Keratinocyte (primary cell): ENCODE measurements around the gene MRPS33. TPM values are rescaled to one million over a fixed set of nuclear protein-coding genes. Genes with fewer than 3 reads are reported as not detected.

Experiments used
- DNase-seq: peaks from one replicate; pipeline ENCODE4 v3.0.0-alpha.2; 2011; ENCODE audit warnings: low read depth, missing footprints, low spot score
- FAIRE-seq: peaks from 2 replicates; lab custom pipeline; 2011; peaks lifted over from hg19 to GRCh38; lab: Jason Lieb, UNC
- H2AFZ ChIP-seq: 2 replicates; pipeline ENCODE4 v1.6.0; 2012; ENCODE audit warnings: low read length, control low read depth, inconsistent platforms; ENCODE audit not compliant: control insufficient read depth
- H3K27ac ChIP-seq: 2 replicates; pipeline ENCODE4 v1.5.1; 2011; ENCODE audit warnings: low read length; ENCODE audit not compliant: control insufficient read depth, insufficient read depth
- H3K27me3 ChIP-seq: 3 replicates; pipeline ENCODE4 v1.6.0; 2011; ENCODE audit warnings: low read length; ENCODE audit not compliant: control insufficient read depth, insufficient read depth; ENCODE audit errors: extremely low read depth
- H3K36me3 ChIP-seq, 2 experiments: 2 replicates in 1 of 2; 3 replicates in 1 of 2; pipeline ENCODE4 v1.5.1; 2011; ENCODE audit warnings: low read length in 2 of 2, mild to moderate bottlenecking in 1 of 2; ENCODE audit not compliant: control insufficient read depth in 2 of 2, insufficient read depth in 2 of 2; ENCODE audit errors: extremely low read depth in 1 of 2
- H3K4me1 ChIP-seq: 3 replicates; pipeline ENCODE4 v1.5.1; 2011; ENCODE audit warnings: low read length; ENCODE audit not compliant: control insufficient read depth, insufficient read depth; ENCODE audit errors: extremely low read depth
- H3K4me2 ChIP-seq: 3 replicates; pipeline ENCODE4 v1.6.0; 2011; ENCODE audit warnings: low read depth, low read length; ENCODE audit not compliant: control insufficient read depth, insufficient read depth; ENCODE audit errors: extremely low read depth
- H3K4me3 ChIP-seq, 3 experiments: fragments of 200-600 bp in 1 of 3; sonication (generic) in 1 of 3; 2 replicates in 2 of 3; 3 replicates in 1 of 3; pipeline ENCODE4 v1.5.1; 2011 to 2016; ENCODE audit warnings: low read length in 3 of 3, mild to moderate bottlenecking in 3 of 3, control low read depth in 2 of 3, inconsistent platforms in 1 of 3, low read depth in 1 of 3, mixed read lengths in 1 of 3, mixed run types in 1 of 3, moderate library complexity in 1 of 3; ENCODE audit not compliant: control insufficient read depth in 2 of 3, insufficient read depth in 2 of 3; ENCODE audit errors: extremely low read depth in 1 of 3
- H3K79me2 ChIP-seq: 2 replicates; pipeline ENCODE4 v1.6.0; 2012; ENCODE audit warnings: low read length; ENCODE audit not compliant: control insufficient read depth, insufficient read depth
- H3K9ac ChIP-seq: 3 replicates; pipeline ENCODE4 v1.6.0; 2011; ENCODE audit warnings: low read length; ENCODE audit not compliant: control insufficient read depth, insufficient read depth; ENCODE audit errors: extremely low read depth
- H3K9me1 ChIP-seq: 3 replicates; pipeline ENCODE4 v1.6.0; 2011; ENCODE audit warnings: low read length; ENCODE audit not compliant: control insufficient read depth, insufficient read depth; ENCODE audit errors: extremely low read depth
- H3K9me3 ChIP-seq: 2 replicates; pipeline ENCODE4 v1.5.1; 2012; ENCODE audit warnings: low read depth, low read length; ENCODE audit not compliant: control insufficient read depth
- H4K20me1 ChIP-seq: 3 replicates; pipeline ENCODE4 v1.6.0; 2011; ENCODE audit warnings: low read length; ENCODE audit not compliant: control insufficient read depth, insufficient read depth; ENCODE audit errors: extremely low read depth
- EZH2 ChIP-seq: IDR thresholded peaks from one replicate; pipeline ENCODE4 v1.6.1; 2012; ENCODE audit warnings: inconsistent platforms, mild to moderate bottlenecking, low read length, moderate library complexity
- dilution Hi-C: fragments of 300-500 bp; cut with MboI; formaldehyde crosslinking; loops from one replicate; pipeline ENCODE4 v1.7.0; 2020; ENCODE audit warnings: low sequenced_read_pairs; ENCODE audit not compliant: extremely low pct_ligation_motif_present
- polyA plus RNA-seq, 5 experiments: library from polyadenylated mRNA; depleted of rRNA in 3 of 5; stranded (reverse) in 3 of 5; stranded (forward) in 1 of 5; unstranded in 1 of 5; fragments of >200 nt; gene quantifications; 1 replicate in 1 of 5; 2 replicates in 3 of 5; 3 replicates in 1 of 5; pipeline versions ENCODE4 v1.2.1 to v1.2.3, GENCODE V29; 2011 to 2012; ENCODE audit warnings: missing spikeins in 2 of 5, low read depth in 1 of 5, low replicate concordance in 1 of 5
- TF ChIP-seq, protein P1 (sequence below), 3 experiments: IDR thresholded peaks in 1 of 3; conservative IDR thresholded peaks in 1 of 3; optimal IDR thresholded peaks in 1 of 3; 2 replicates in 2 of 3; 3 replicates in 1 of 3; pipeline versions ENCODE3 to v1.5.1; 2011; ENCODE audit warnings: low read length in 3 of 3, mild to moderate bottlenecking in 3 of 3, moderate library complexity in 2 of 3, control low read depth in 1 of 3, inconsistent platforms in 1 of 3; ENCODE audit not compliant: insufficient read depth in 2 of 3; ENCODE audit errors: extremely low read depth in 1 of 3

The MRPS33 gene
- polyA plus RNA-seq, 1 donor (not counting 4 experiments of a cell fraction or from before 2014, with no cell fraction given), result 141 TPM

DNA sequence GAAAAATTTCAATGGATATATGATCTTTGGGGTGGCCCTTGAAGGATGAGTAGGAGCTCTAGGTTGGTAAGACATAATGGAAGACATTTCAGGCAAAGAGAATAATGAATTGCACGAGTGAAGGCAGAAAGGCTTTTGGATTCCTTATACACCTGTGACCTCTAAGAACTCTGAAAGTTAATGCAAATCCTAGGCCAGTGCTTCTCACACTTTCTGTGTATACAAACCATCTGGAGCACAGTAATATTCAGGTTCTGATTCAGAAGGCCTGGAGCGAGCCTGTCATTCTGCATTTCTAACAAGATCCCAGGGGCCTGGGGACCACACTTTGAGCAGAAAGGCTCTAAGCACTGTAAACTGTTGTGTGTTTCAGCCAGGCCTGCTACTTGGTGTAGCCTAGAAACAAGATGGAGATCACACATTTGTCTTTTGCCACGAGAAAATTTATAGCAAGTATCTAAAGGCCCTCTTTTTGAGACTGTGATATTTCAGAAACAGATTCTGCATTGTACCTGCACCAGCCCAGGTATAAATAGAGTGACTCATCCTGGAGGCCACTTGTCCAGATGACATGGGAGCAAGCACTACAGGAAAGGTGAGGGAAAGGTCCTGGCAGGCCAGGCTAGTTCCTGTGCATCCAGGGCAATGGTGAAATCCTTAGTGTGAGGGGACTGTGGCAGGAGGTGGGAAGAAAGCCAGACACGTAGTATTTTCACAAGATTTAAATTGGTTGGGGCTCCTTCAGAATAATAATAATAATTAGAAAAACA lies 24.4 kb downstream of the MRPS33 start:
- no peak overlapping the region for H3K4me2 ChIP-seq

DNA sequence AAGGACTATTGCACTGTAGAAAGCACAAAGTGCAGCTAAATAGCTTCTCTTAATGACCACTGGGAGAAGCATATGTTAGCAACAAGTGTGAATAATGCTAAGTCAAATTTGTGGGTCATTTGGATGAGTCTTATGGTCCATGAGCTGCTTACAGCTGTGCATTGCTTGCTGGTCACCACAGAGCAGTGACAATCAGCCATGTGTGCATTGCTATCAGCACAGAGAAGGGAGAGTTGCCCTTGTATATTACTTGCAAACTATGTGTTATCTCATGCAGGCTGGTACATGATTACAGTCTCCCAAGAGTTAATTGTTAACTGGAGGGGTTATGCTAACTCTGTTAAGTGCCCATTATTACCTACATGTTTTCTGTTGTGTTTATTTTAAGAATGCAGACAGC lies 25.7 kb downstream of the MRPS33 start:
- no peaks in the 10 kb centered on the region for H3K27me3 ChIP-seq
- dilution Hi-C loops, result no loop called here

More for the DNA sequence above, 24.4 kb downstream of the MRPS33 start:
- no peak overlapping the region for H3K27ac ChIP-seq
- H2AFZ ChIP-seq, result no peak overlapping the region
- H3K36me3 ChIP-seq, result no peaks in the 10 kb centered on the region
- FAIRE-seq (no peak), DNase-seq (no peak)
- H3K9me1 ChIP-seq, result no peaks in the 10 kb centered on the region
- no peaks in the 10 kb centered on the region for H3K27me3 ChIP-seq
- no peak overlapping the region for H3K4me3 ChIP-seq
- H3K4me1 ChIP-seq, result no peaks in the 10 kb centered on the region
- TF ChIP-seq, protein P1, sequence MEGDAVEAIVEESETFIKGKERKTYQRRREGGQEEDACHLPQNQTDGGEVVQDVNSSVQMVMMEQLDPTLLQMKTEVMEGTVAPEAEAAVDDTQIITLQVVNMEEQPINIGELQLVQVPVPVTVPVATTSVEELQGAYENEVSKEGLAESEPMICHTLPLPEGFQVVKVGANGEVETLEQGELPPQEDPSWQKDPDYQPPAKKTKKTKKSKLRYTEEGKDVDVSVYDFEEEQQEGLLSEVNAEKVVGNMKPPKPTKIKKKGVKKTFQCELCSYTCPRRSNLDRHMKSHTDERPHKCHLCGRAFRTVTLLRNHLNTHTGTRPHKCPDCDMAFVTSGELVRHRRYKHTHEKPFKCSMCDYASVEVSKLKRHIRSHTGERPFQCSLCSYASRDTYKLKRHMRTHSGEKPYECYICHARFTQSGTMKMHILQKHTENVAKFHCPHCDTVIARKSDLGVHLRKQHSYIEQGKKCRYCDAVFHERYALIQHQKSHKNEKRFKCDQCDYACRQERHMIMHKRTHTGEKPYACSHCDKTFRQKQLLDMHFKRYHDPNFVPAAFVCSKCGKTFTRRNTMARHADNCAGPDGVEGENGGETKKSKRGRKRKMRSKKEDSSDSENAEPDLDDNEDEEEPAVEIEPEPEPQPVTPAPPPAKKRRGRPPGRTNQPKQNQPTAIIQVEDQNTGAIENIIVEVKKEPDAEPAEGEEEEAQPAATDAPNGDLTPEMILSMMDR (optimal IDR thresholded peaks at IDR 0.05 in 1 of 3, IDR thresholded peaks at IDR 0.05 in 1 of 3, conservative IDR thresholded peaks at IDR 0.05 in 1 of 3; ENCODE audit: extremely low read depth in 1 of 3, insufficient read depth in 2 of 3, low read length in 3 of 3), result no peak
- TF ChIP-seq EZH2, result no peak
- H3K9ac ChIP-seq, result no peak overlapping the region
- dilution Hi-C loops, result no loop called here
- H4K20me1 ChIP-seq, result no peaks in the 10 kb centered on the region
- H3K9me3 ChIP-seq, result no peaks in the 10 kb centered on the region
- no peaks in the 10 kb centered on the region for H3K79me2 ChIP-seq

More for the DNA sequence above, 25.7 kb downstream of the MRPS33 start:
- FAIRE-seq, result no peak
- Histone ChIP-seq H3K79me2 (no peaks in the 10 kb centered on the region), H3K9me1 (no peaks in the 10 kb centered on the region), H2AFZ (no peak overlapping the region), H3K4me2 (no peak overlapping the region), H3K27ac (no peak overlapping the region), H4K20me1 (no peaks in the 10 kb centered on the region), H3K9ac (no peak overlapping the region), H3K36me3 (no peaks in the 10 kb centered on the region), H3K4me3 (no peak overlapping the region), H3K9me3 (no peaks in the 10 kb centered on the region), H3K4me1 (no peaks in the 10 kb centered on the region)
- TF ChIP-seq EZH2, result no peak
- TF ChIP-seq, protein P1 (optimal IDR thresholded peaks at IDR 0.05 in 1 of 3, IDR thresholded peaks at IDR 0.05 in 1 of 3, conservative IDR thresholded peaks at IDR 0.05 in 1 of 3; ENCODE audit: extremely low read depth in 1 of 3, insufficient read depth in 2 of 3, low read length in 3 of 3), result no peak
- DNase-seq, result no peak
